SK-N-SH (cell line): ENCODE results near the gene NPAS3.

ENCODE experiments used
- CTCF ChIP-seq: fragments of 200-600 bp; sonication (generic); IDR thresholded peaks from 2 replicates; pipeline ENCODE4 v1.6.1; 2017; ENCODE audit warnings: antibody characterized with exemption, mild to moderate bottlenecking, moderate library complexity
- EP300 ChIP-seq, 2 experiments: IDR thresholded peaks; 2 replicates each; pipeline versions ENCODE4 v1.4.0 to v1.6.1; 2012; ENCODE audit warnings: borderline replicate concordance in 1 of 2, low read depth in 1 of 2, low read length in 1 of 2
- FOXJ3 ChIP-seq: sonication (generic); formaldehyde crosslinking; IDR thresholded peaks from 2 replicates; pipeline ENCODE4 v1.5.1; 2020; ENCODE audit warnings: mild to moderate bottlenecking, missing genetic modification reagents
- FOXM1 ChIP-seq: IDR thresholded peaks from 2 replicates; pipeline ENCODE4 v1.4.0; 2012; ENCODE audit warnings: low read depth, mild to moderate bottlenecking
- NFIC ChIP-seq: IDR thresholded peaks from 2 replicates; pipeline ENCODE4 v1.4.0; 2012; ENCODE audit warnings: borderline replicate concordance
- PBX3 ChIP-seq: IDR thresholded peaks from 2 replicates; pipeline ENCODE4; 2012
- RAD21 ChIP-seq: IDR thresholded peaks from 2 replicates; pipeline ENCODE4 v1.6.1; 2012; ENCODE audit warnings: mild to moderate bottlenecking, low read length
- TAF1 ChIP-seq: IDR thresholded peaks from 2 replicates; pipeline ENCODE4 v1.6.1; 2012; ENCODE audit warnings: low read depth, mild to moderate bottlenecking, low read length, moderate library complexity, borderline replicate concordance

DNA sequence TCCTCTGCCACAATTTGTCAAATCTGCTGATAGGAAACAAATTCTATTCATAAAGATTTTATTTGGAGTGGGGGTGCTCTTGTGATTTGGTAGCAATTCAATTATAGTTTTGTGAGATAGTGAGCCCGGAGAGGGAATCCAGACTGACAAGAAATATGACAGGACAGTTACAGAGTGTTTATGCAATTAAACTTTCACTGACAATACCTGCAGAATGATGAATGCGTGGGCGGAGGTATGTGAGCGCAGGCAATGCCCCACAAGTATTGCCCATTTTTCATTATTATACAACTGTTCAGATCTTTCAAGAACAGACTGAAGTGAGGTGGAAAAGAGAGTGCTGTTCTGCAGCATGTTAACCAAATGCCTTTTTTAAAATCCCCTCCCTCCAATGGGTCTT lies 753.2 kb downstream of the NPAS3 start:
- TF ChIP-seq PBX3 (peak; percentile 64; the same call in 1 of the 2 replicates), CTCF (no peak), FOXM1 (no peak), RAD21 (no peak), FOXJ3 (CRISPR knock-in tag) (no peak), EP300 (IDR thresholded peaks at IDR 0.05; ENCODE audit: borderline replicate concordance in 1 of 2, low read depth in 1 of 2, low read length in 1 of 2) (no peak), TAF1 (no peak), NFIC (0 out of 2 replicates have a peak, but pooled peaks have one; percentile 14)
